Activated effector memory CD4-positive, alpha-beta T cell treated with Interleukin-2 at 50 U/mL for 16 hours (primary cell): ENCODE results near the gene MMS19.
"Not testable (repeated sequence)": the region's sequence is repeated elsewhere in the genome, so short reads cannot be mapped to it uniquely, and the experiment has no call there.

Experiments
- DNase-seq: peaks from one replicate; pipeline ENCODE4 v3.0.0-alpha.2; 2020

Gene MMS19

GRCh38 chr10:97528876-97529275 is 30.7 kb upstream of the MMS19 start:
- DNase-seq = not testable (repeated sequence)

DNA sequence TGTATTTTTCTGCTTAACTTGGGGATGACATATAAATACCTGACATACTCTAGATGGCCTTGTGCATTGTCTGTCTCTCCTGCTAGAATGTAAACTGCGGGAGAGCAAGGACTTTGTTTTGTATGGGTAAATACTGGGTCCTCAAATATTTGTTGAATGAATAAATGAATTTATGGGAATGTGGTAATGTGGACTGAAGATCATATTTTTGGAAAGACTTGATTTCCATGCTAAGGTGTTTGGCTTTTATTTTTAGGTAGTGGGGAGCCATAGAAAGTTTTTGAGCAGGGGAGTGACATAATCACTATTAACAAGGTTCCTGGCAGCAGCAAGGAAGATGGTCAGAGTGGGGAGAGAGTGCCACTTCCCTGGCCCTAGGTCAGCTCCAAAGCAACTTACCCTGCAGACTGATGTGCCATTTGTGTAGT is 27.5 kb upstream of the MMS19 start:
- DNase-seq = no peak

GRCh38 chr10:97525086-97525485 is 26.9 kb upstream of the MMS19 start:
- no peak for DNase-seq

GRCh38 chr10:97522937-97523336 is 24.7 kb upstream of the MMS19 start:
- DNase-seq = no peak

GRCh38 chr10:97522071-97522470 is 23.8 kb upstream of the MMS19 start:
- DNase-seq = no peak

DNA sequence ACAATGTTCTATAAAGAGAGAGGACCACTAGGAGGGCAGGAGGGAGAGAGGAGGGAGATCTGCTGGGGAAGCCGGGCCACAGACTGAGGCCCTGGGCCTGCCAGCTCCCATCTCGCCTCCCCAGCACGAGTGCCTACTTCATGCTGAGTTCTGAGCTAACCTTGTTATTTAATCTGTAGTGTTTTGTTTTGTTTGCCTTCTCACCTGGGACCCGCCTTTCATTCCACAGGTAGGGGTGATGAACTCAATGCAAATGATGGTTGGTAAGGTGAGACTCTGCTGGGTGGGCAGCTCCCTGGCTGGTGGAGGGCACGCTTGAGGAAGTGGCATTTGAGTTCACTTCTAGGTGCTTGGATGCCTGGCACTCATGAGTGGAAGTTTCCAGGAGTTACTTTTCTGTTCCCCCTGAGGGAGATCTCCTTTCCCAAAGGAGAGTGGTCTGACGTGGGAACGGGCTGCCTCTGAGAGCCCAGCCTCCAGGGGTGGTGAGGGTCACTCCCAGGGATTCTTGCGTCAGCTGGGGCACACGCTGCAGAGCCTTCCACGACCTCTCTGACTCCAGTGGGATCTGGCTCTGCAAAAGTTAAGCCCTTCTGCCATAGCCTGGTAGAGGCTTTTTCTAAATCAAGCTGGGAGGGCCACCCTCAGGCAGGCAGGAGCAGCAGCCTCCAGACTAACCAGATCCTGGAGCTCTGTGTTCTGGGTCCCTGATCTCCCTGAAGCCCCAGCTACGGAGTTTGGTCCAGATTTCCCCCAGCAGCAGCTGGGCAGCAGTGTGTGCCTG is 22.9 kb upstream of the MMS19 start:
- DNase-seq = no peak

- no peak for DNase-seq
Observed at GRCh38 chr10:97520520-97520919, 22.3 kb upstream of the MMS19 start.

DNA sequence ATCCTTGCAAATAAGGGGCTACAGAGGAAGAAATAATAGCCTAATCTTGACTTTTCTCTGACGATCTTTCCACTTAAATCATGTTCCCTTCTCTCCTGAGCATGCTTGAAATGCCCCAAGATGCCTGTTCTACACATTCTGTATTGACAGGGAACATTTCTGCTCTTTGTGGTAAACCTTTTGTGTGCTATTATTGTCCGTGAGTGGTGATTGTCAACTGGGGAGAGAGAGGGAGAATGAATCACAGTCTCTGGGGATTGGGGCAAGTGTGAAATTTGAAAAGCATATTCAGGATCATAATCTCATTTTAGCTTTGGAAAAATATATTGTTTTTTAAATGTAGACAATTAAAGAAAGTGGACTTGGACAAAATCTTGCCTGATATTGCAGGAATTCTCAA is 21.1 kb upstream of the MMS19 start:
- no peak for DNase-seq

DNA sequence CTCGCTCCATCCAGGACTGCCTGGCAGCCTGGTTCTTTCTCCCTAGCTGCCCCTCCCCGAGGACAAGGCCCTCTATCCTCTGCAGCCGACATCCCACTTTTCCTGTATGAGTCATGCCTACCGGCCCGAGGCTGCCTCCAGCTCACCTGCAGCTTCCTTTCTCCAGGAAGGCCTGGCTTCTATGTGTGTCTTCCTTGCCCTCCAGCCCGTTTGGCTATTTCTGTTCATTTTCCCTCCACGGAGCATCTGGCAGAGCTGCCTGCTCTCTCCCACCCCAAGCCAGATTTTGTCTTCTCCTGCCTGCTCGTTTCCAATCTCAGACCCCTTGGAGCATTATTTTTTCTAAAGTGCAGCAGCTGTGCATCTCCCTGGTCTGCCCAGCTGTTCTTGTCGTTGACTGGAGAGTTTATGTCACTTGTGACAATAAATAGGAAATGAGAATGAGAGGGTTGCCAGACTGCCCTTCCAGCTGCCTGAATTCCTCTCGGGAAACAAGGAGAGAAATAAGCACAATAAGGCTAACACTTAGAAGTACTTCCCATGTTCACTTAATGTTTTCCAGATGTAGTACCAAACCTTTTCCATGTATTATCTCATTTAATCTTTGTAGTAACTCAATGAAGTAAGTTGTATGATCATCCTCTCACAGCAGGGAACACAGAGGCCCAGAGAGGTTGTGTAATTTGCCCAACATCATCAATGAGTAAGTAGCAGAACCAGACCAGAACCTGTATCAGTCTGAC is 20.2 kb upstream of the MMS19 start:
- no peak for DNase-seq

DNA sequence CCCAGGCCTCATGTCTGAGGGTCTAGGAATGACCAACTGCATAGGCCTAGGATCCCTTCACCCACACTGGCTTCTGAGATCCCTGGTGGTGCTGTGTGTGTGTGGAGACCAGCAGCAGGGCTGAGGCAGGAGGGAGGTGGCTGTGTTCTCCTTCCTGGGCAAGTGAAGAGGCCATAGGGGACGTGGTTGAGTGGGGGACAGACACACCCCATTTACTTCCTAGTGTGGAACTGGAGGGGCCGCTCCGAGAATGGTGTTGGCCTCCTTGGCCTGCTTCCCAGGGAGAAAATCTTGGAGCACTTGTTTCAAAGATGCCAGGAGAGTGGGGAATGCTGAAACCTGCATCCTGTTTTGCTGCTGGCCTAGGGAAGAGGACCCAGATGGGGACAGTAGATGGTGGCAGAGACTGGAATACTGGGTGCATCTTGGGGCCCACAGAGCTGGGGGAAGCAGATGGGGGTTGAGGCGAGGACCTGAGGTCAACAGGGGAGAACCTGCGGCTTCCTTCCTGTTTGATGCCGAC is 19.6 kb upstream of the MMS19 start:
- DNase-seq = no peak

GRCh38 chr10:97517096-97517750 is 19.0 kb upstream of the MMS19 start:
- no peak for DNase-seq

DNA sequence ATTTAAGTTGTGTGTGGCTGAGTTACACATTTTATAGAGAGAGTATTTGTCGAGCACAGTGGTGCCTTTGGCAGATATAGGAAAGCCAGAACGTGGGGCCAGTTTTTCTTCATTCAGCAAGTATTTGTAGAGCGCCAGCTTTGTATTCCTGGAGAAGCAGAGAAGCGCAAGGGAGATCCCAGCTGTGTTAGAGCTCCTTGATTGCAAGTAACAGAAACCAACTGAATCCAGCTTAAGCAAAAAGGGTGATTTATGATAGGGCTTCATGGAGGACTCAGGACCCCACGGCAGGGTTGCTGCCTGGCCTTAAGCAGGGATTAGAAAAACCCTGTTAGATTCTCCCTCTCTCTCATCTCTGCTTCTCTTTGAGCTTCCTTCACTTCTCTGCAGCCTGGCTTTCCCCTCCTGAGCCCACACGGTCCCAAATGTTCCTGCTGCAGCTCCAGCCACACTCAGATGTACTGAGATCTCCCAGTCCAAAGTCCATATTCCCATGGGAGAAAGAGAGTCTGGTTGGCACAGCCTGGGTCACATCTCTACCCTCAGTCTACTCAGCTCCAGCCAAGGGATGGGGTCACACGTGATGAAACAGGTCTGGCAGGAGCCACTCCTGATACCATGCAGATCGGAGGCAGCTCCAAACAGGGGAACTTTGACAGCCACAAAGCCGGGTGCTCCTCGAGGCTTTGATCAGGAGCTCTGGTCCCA is 17.2 kb upstream of the MMS19 start:
- DNase-seq = no peak

DNA sequence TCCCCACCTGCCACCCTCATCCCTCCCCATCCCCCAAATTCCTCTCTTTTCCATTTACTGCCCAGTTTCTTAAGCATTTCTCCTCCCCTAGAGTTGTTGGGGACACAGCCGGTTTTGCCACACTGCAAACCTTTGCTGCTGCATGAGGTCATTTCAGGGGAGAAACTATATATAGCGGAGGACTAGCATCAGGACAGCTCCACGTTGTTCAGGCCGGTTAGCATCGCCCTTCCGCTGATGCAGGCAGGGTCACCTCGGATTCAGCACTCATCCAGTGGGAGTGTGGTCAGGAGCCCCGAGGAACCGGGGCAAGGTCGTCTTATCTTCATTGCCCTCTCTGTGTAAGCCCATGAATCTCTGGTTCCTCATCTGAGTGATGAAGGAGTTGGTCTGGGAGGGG is 16.1 kb upstream of the MMS19 start:
- DNase-seq = no peak

DNA sequence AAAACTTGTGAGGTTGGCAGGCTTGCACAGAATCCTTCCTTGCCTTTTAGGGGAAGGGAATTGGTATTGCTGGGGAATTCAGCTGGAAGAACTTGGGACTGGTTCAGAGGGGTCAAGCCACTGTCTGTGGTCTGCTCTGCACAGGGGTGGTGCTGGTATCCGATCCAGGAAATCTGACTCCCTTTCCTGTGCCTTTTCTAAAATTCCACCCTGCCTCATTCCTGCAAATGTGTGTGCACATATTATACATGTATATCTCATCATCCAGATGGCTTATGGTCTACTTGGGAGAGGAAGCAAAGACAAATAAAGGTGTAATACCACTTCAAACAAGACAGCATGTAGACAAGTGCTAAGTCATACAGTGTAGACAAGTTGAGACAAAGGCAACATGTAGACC is 14.8 kb upstream of the MMS19 start:
- DNase-seq = no peak

DNA sequence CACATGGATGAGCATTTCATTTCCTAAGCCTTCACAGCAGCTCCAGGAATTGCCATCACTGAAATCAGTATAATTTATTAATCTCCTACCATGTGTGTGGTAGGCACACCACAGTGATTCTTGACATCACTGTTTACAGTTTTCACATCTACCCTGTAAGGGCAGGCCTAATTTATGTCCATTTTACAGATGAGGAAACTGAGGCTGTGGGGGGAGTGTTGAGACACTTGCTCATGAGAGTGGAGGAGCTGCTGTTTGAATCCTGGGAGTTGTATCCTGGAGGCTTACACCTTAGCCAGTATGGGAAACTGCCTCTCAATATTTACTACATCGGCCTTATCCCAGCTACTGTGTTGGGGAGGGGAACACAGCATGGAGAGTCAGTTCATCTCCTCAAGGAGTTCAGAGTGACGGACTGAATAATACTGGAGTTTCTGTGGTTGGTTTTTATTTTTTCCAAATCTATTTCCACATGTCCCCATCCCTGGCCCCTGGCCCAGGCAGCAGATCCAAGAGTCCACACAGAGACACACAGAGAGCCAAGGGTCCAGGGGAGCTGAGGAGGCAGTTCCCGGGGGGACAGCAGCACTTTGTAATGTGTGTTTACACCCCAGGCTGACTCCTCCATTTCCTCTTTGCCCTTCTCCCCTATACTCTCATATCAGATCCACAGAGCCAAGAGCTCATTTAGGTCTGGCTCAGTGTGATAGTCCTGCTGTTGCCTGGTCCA is 13.7 kb upstream of the MMS19 start:
- DNase-seq = no peak

DNA sequence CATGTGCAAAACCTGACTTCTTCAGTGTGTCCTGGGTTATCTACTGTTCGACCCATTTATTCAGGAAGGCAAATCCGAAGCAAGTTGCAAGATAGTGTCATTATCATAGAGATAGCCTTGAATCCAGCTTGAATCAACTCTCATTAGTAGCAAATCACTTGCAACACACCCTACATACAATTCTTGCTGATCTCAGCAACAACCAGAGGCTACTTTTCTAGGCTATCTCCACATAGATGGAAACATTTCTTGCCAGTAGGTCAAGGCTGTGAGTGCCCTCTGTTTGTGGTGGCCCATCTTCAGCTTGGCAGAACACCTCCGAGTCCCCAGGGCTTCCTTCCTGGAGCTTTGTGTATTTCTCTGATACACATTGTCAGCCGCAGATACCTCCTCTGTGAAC is 12.5 kb upstream of the MMS19 start:
- no peak for DNase-seq

DNA sequence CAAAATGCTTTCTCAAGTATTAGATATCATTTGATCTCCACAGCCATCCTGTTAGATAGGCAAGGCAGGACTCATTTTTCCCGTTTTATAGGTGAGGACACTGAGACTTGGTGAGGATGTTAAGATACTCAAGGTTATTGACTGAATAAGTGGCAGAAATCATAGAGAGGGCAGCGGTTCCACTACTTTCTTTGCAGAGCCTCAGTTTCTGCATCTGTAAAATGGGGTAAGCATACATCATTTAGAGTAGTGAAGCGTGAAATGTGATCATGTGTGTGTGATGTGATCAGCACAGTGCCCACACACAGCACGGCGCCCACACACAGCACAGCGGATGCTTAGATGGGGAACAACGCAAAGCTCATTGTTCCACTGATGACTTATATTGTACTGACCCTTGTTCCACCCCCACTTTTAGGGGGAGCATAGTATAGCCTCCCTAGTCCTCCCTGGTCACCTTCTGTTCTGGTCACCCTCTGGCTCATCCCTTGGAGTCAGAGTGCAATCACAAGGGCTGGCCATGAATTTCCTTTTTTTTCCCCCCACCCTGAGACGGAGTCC is 11.0 kb upstream of the MMS19 start:
- no peak for DNase-seq

GRCh38 chr10:97508342-97508741 is 10.1 kb upstream of the MMS19 start:
- no peak for DNase-seq

GRCh38 chr10:97506199-97506991 is 8.2 kb upstream of the MMS19 start:
- DNase-seq = no peak

DNA sequence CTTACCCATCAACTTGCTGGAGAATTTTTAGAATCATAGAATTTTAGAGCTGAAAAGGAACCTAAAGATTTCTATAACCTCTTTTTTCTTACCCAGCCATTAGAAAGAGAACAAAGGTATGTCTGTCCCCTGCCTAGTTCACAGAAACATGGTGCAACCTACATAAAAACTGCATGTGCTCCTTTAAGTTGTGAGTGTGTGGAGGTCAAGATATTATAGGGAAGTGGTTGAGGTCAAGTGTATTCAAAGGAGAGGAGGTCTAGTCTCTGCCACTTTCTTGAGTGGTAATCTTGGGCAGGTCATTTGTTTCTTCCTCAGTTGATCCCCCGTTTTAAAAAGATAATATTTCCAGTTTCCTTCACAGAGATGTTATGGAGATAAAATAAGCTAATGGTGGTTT is 6.9 kb upstream of the MMS19 start:
- no peak for DNase-seq

DNA sequence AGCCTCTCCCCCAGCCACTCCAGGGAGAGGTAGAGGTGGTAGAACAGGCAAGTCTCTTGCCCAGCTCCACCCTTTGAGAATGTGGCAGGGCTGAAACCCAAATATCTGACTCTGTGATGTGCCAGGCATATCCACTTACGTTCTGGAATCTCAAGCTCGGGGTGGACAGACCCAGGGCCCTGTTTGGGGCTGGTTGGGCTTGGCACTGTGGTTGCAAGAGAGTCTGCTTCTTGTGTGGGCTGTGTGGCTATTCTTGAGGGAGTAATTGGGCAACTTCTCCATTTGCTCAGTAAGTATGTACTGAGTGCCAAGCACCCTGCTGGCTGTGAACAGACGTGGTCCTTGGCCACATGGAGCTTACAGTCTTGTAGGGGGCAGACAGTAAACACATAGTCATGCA is 5.2 kb upstream of the MMS19 start:
- no peak for DNase-seq
